Trophoblast cell (in vitro differentiated cells and primary cell): ENCODE data around the gene TRIM63.

Experiments
- DNase-seq, 2 donors: peaks; one replicate each; pipeline ENCODE4 v3.0.0-alpha.2; 2016
- H2AFZ ChIP-seq: 2 replicates; pipeline ENCODE4 v1.6.1; 2013; ENCODE audit warnings: low read length, moderate library complexity, mild to moderate bottlenecking; ENCODE audit not compliant: insufficient read depth, poor library complexity
- H2AK5ac ChIP-seq: 2 replicates; pipeline ENCODE4 v1.6.1; 2013; ENCODE audit warnings: mild to moderate bottlenecking, low read length
- H2BK120ac ChIP-seq: 2 replicates; pipeline ENCODE4 v1.6.1; 2013; ENCODE audit warnings: low read length, mild to moderate bottlenecking, moderate library complexity; ENCODE audit not compliant: insufficient read depth, poor library complexity
- H2BK12ac ChIP-seq: 2 replicates; pipeline ENCODE4 v1.6.1; 2013; ENCODE audit warnings: mild to moderate bottlenecking, low read length, moderate library complexity
- H2BK5ac ChIP-seq: 2 replicates; pipeline ENCODE4 v1.6.1; 2013; ENCODE audit warnings: low read length, low read depth, moderate library complexity, mild to moderate bottlenecking; ENCODE audit not compliant: poor library complexity
- H3K14ac ChIP-seq: 2 replicates; pipeline ENCODE4 v1.6.1; 2013; ENCODE audit warnings: mild to moderate bottlenecking, low read length
- H3K18ac ChIP-seq: 2 replicates; pipeline ENCODE4 v1.6.1; 2013; ENCODE audit warnings: mild to moderate bottlenecking, low read length
- H3K23ac ChIP-seq: 2 replicates; pipeline ENCODE4 v1.6.1; 2013; ENCODE audit warnings: low read length
- H3K27ac ChIP-seq: 2 replicates; pipeline ENCODE4 v1.5.1; 2013; ENCODE audit warnings: low read depth, mild to moderate bottlenecking, inconsistent platforms, low read length, moderate library complexity
- H3K27me3 ChIP-seq: 2 replicates; pipeline ENCODE4 v1.6.1; 2013; ENCODE audit warnings: inconsistent platforms, mild to moderate bottlenecking, low read length, moderate library complexity; ENCODE audit not compliant: insufficient read depth
- H3K36me3 ChIP-seq, 2 experiments: 1 replicate in 1 of 2; 2 replicates in 1 of 2; pipeline ENCODE4 v1.6.1; 2013; ENCODE audit warnings: low read length in 2 of 2, mild to moderate bottlenecking in 2 of 2, moderate library complexity in 1 of 2; ENCODE audit not compliant: insufficient read depth in 2 of 2, control insufficient read depth in 1 of 2
- H3K4ac ChIP-seq: 2 replicates; pipeline ENCODE4 v1.6.1; 2013; ENCODE audit warnings: low read depth, mild to moderate bottlenecking, low read length, moderate library complexity
- H3K4me1 ChIP-seq, 2 experiments: 1 replicate in 1 of 2; 2 replicates in 1 of 2; pipeline ENCODE4 v1.6.1; 2013; ENCODE audit warnings: low read length in 2 of 2, mild to moderate bottlenecking in 2 of 2, moderate library complexity in 1 of 2; ENCODE audit not compliant: insufficient read depth in 2 of 2, control insufficient read depth in 1 of 2
- H3K4me2 ChIP-seq: 2 replicates; pipeline ENCODE4 v1.6.1; 2013; ENCODE audit warnings: inconsistent platforms, mild to moderate bottlenecking, low read length, moderate library complexity
- H3K4me3 ChIP-seq: 2 replicates; pipeline ENCODE4 v1.5.1; 2013; ENCODE audit warnings: mild to moderate bottlenecking, low read depth, low read length, inconsistent platforms
- H3K79me1 ChIP-seq: one replicate; pipeline ENCODE4 v1.6.1; 2013; ENCODE audit warnings: low read length
- H3K79me2 ChIP-seq: 2 replicates; pipeline ENCODE4 v1.6.1; 2013; ENCODE audit warnings: low read length, mild to moderate bottlenecking; ENCODE audit not compliant: control insufficient read depth, insufficient read depth, poor library complexity
- H3K9ac ChIP-seq: 2 replicates; pipeline ENCODE4 v1.6.1; 2013; ENCODE audit warnings: mild to moderate bottlenecking, low read length
- H3K9me3 ChIP-seq: 2 replicates; pipeline ENCODE4 v1.6.1; 2013; ENCODE audit warnings: low read depth, mild to moderate bottlenecking, control low read depth, inconsistent platforms, low read length; ENCODE audit not compliant: insufficient read depth
- H4K12ac ChIP-seq: 2 replicates; pipeline ENCODE4 v1.6.1; 2013; ENCODE audit warnings: low read depth, mild to moderate bottlenecking, low read length, moderate library complexity
- H4K8ac ChIP-seq: 2 replicates; pipeline ENCODE4 v1.6.1; 2013; ENCODE audit warnings: low read depth, mild to moderate bottlenecking, low read length, moderate library complexity
- H4K91ac ChIP-seq: one replicate; pipeline ENCODE4 v1.6.1; 2013; ENCODE audit warnings: low read depth, mild to moderate bottlenecking, low read length, moderate library complexity
- WGBS: extraction: QIAGEN DNeasy Blood & Tissue Kit; methylation state at CpG from one replicate; pipeline ENCODE4 v1.1.7; 2013; ENCODE audit warnings: missing lambda C conversion rate; ENCODE audit not compliant: insufficient read length, insufficient coverage; ENCODE audit errors: extremely low coverage; 5-methylcytosine and 5-hydroxymethylcytosine counted together

The TRIM63 gene

GRCh38 chr1:26036756-26037281, 30.6 kb downstream of the TRIM63 start:
- DNase-seq, result no peak
- Histone ChIP-seq H3K23ac (no peak overlapping the region), H3K27ac (no peak overlapping the region), H3K27me3 (no peaks in the 10 kb centered on the region), H3K36me3 (no peaks in the 10 kb centered on the region), H4K8ac (no peak overlapping the region), H2BK12ac (no peak overlapping the region), H4K91ac (no peak overlapping the region), H2BK5ac (no peak overlapping the region), H3K79me1 (peaks cover 2% of the 10 kb centered on the region), H4K12ac (no peak overlapping the region), H3K4me3 (no peak overlapping the region), H3K9me3 (no peaks in the 10 kb centered on the region), H3K4me2 (no peak overlapping the region), H3K4me1 (peaks cover 14 to 16% of the 10 kb centered on the region in 2 experiments), H2BK120ac (no peak overlapping the region), H3K14ac (no peak overlapping the region), H3K9ac (no peak overlapping the region), H3K18ac (no peak overlapping the region), H2AK5ac (no peak overlapping the region), H3K79me2 (no peaks in the 10 kb centered on the region), H3K4ac (no peak overlapping the region), H2AFZ (no peak overlapping the region)
- WGBS, result no CpG with 5 or more reads among the region's 11 CpGs

- no peak overlapping the region for H3K14ac ChIP-seq
- no peak overlapping the region for H3K18ac ChIP-seq
- H4K12ac ChIP-seq, result no peak overlapping the region
- peak overlapping the region; percentile 15 for H3K9ac ChIP-seq
- peak; percentile 77 to 94 for DNase-seq
- no peaks in the 10 kb centered on the region for H3K36me3 ChIP-seq
- H3K27me3 ChIP-seq, result no peaks in the 10 kb centered on the region
- peak overlapping the region; percentile 100 for H3K4me2 ChIP-seq
- no CpG with 5 or more reads among the region's 39 CpGs for WGBS
- H2BK5ac ChIP-seq, result no peak overlapping the region
- no peak overlapping the region for H3K23ac ChIP-seq
- no peak overlapping the region for H4K91ac ChIP-seq
- no peak overlapping the region for H2BK120ac ChIP-seq
- no peak overlapping the region for H3K27ac ChIP-seq
- no peak overlapping the region for H3K4ac ChIP-seq
- H3K4me1 ChIP-seq, result peaks cover 14 to 16% of the 10 kb centered on the region in 2 experiments
- no peak overlapping the region for H2AK5ac ChIP-seq
- H4K8ac ChIP-seq, result peak overlapping the region; percentile 64
- no peak overlapping the region for H2BK12ac ChIP-seq
- peak overlapping the region; percentile 57 for H2AFZ ChIP-seq
- no peaks in the 10 kb centered on the region for H3K9me3 ChIP-seq
- H3K79me2 ChIP-seq, result no peaks in the 10 kb centered on the region
- peaks cover 2% of the 10 kb centered on the region for H3K79me1 ChIP-seq
- peak overlapping the region; percentile 81 for H3K4me3 ChIP-seq
Observed at GRCh38 chr1:26035959-26036755, 31.3 kb downstream of the TRIM63 start.

- no peak overlapping the region for H3K4ac ChIP-seq
- H2BK120ac ChIP-seq, result no peak overlapping the region
- H3K79me2 ChIP-seq, result no peaks in the 10 kb centered on the region
- H3K14ac ChIP-seq, result peak overlapping the region; percentile 80
- peak overlapping the region; percentile 81 for H3K4me3 ChIP-seq
- H4K12ac ChIP-seq, result peak overlapping the region; percentile 38
- H4K91ac ChIP-seq, result peak overlapping the region; percentile 9
- H2AK5ac ChIP-seq, result no peak overlapping the region
- no peak overlapping the region for H2BK12ac ChIP-seq
- H2BK5ac ChIP-seq, result no peak overlapping the region
- no peaks in the 10 kb centered on the region for H3K27me3 ChIP-seq
- H3K4me1 ChIP-seq, result peaks cover 14 to 16% of the 10 kb centered on the region in 2 experiments
- peak overlapping the region; percentile 76 for H4K8ac ChIP-seq
- whole genome bisulfite sequencing, result no CpG with 5 or more reads among the region's 60 CpGs
- no peaks in the 10 kb centered on the region for H3K9me3 ChIP-seq
- peak overlapping the region; percentile 55 for H3K9ac ChIP-seq
- H3K18ac ChIP-seq, result peak overlapping the region; percentile 55
- H3K4me2 ChIP-seq, result peak overlapping the region; percentile 100
- H3K79me1 ChIP-seq, result peaks cover 2% of the 10 kb centered on the region
- H2AFZ ChIP-seq, result peak overlapping the region; percentile 90
- H3K27ac ChIP-seq, result no peak overlapping the region
- peak; percentile 92 to 96 for DNase-seq
- no peak overlapping the region for H3K23ac ChIP-seq
- H3K36me3 ChIP-seq, result no peaks in the 10 kb centered on the region
Observed at GRCh38 chr1:26035203-26035958, 32.0 kb downstream of the TRIM63 start.

GRCh38 chr1:26034504-26035202, 32.8 kb downstream of the TRIM63 start:
- no peak overlapping the region for H3K4ac ChIP-seq
- WGBS, result no CpG with 5 or more reads among the region's 15 CpGs
- no peak overlapping the region for H2BK12ac ChIP-seq

More at GRCh38 chr1:26034504-26035202, 32.8 kb downstream of the TRIM63 start:
- no peak overlapping the region for H3K18ac ChIP-seq
- peak overlapping the region; percentile 9 for H4K91ac ChIP-seq
- H2BK120ac ChIP-seq, result no peak overlapping the region
- H3K36me3 ChIP-seq, result no peaks in the 10 kb centered on the region
- no peak overlapping the region for H2BK5ac ChIP-seq
- peaks cover 14 to 16% of the 10 kb centered on the region in 2 experiments for H3K4me1 ChIP-seq
- H3K9ac ChIP-seq, result peak overlapping the region; percentile 11
- peak overlapping the region; percentile 76 for H4K8ac ChIP-seq
- peak overlapping the region; percentile 38 for H4K12ac ChIP-seq
- no peak overlapping the region for H2AK5ac ChIP-seq
- H3K27me3 ChIP-seq, result no peaks in the 10 kb centered on the region
- peak overlapping the region; percentile 25 for H3K14ac ChIP-seq
- no peaks in the 10 kb centered on the region for H3K9me3 ChIP-seq
- H3K27ac ChIP-seq, result no peak overlapping the region
- H3K79me1 ChIP-seq, result peaks cover 2% of the 10 kb centered on the region
- no peaks in the 10 kb centered on the region for H3K79me2 ChIP-seq
- peak overlapping the region; percentile 100 for H3K4me2 ChIP-seq
- H3K4me3 ChIP-seq, result peak overlapping the region; percentile 69
- no peak overlapping the region for H3K23ac ChIP-seq
- peak in 1 of 2 donors; percentile 43 for DNase-seq
- H2AFZ ChIP-seq, result peak overlapping the region; percentile 90
